Activated CD8-positive, alpha-beta memory T cell treated with anti-CD3 and anti-CD28 coated beads, Interleukin-2, amount 50 U/mL, for 48 hours (primary cell): ENCODE results near the gene PACS1.

ENCODE experiments used
- DNase-seq: peaks from one replicate; pipeline ENCODE4 v3.0.0-alpha.2; 2020

The PACS1 gene

DNA sequence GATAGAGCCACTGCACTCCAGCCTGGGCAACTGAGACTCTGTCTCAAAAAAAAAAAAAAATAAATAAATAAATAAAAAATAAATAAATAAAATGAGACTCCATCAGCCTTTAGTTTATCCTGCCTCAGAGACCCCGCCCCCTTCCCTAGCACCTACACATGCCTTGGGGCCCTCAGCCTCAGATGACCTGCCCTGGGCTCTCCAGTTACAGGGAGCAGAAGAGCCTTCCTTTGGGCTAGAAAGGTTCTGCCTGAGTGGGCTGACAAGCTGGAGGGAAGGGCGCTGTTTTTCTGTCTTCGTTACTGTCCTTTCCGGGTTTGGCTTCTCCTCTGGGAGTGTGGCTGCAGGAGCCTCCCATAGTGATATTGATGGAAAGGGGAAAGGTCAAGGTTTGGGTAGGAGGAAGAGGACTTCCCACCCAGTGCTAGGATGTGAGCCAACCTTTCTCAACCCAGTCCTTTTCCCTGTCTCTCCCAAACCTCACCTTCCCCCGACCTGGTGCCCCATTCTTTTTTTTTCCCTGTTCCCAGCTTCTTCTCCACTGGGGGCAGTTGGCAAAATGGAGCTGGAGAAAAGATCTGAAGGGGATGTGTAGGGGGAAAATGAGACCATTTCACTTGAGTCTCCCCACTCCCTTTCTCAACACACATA is 19.4 kb upstream of the PACS1 start:
- no peak for DNase-seq

DNA sequence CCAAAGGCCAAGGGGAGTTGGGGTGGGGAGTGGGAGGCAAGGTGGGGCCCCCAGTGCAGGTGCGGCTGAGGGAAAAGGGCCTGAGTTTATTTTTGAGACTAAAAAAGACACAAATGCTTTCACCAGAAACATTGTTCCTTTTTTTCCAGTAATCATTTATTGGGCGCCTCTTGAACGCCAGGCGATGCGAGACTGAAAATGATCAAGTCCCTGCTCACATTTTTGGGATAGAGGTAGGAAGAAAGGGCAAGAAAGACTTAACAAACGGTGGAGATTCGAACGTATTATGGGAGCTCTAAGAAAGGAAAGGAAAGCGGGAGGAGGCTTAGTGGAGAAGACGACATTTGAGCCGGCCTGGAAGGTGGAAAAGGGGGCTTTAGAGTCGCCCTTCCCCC is 18.7 kb upstream of the PACS1 start:
- no peak for DNase-seq

DNA sequence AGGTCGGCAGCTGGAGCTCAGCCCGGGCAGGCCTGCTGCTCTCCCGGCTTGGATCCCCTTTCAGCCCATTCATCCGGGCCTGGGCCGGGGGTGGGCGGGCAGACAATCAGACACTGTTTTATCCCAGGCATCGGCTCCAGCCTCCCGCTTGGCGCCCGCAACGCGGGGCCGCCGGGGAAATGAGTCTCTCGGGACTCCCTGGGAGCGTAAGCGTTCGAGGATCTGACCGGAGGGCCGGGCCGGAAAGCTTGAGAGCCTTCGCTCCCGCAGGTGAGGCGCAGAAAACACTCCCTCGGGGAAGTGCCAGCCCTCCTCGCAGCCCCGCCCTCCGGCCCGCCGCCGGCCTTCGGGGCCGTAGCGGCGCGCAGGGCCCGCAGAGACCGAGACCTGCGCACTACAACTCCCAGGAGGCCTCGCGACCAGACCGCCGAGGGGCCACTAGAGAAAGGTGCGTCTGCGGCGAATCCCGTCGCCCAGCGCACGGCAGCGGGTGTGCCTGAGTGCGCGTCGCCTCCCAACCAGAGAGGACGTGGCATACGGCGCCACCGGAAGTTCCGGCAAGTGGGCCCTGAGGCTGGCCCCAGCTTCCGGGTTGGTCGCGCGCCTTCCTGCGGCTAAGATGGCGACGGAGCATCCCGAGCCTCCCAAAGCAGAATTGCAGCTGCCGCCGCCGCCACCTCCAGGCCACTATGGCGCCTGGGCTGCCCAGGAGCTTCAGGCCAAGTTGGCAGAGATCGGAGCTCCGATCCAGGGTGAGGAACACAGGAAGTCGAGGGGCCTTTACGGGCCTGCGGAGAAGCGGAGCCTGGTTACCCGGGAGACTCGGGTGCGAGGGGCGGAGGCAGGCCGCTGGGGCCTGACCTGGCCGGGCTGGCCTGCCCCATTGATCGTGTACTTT is 18.1 kb upstream of the PACS1 start, which contains the start of gene SF3B2:
Gene SF3B2, plus strand, starts transcription at position 599 of the 898 bp plus-strand sequence. Its CDS starts 21 bp downstream, at position 620.
- peak; percentile 96 for DNase-seq

DNA sequence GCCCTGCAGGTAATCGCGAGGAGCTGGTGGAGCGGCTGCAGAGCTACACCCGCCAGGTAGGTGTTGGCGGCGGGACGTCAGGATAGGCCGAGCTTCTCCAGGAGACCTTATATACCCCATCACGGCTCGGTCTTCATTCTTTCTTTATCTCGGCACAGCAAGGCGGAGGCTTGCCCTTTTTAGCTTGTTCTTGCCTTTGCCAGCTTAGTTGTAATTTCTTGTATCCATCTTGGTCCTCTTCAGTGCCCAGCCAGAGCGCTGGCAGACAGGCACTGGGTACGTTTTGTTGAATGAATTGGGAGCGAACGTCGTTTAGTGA is 17.4 kb upstream of the PACS1 start:
- DNase-seq: no peak

DNA sequence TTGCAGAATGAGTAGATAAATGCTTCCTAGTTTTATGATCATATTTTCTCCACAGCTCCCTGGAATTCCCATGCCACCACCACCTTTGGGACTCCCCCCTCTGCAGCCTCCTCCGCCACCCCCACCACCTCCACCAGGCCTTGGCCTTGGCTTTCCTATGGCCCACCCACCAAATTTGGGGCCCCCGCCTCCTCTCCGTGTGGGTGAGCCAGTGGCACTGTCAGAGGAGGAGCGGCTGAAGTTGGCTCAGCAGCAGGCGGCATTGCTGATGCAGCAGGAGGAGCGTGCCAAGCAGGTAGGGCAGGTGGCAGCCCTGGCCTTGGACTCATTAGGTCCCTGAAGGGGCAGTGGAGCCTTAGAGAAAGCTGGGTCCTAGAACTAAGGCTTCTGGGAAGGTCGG is 15.1 kb upstream of the PACS1 start:
- no peak for DNase-seq

DNA sequence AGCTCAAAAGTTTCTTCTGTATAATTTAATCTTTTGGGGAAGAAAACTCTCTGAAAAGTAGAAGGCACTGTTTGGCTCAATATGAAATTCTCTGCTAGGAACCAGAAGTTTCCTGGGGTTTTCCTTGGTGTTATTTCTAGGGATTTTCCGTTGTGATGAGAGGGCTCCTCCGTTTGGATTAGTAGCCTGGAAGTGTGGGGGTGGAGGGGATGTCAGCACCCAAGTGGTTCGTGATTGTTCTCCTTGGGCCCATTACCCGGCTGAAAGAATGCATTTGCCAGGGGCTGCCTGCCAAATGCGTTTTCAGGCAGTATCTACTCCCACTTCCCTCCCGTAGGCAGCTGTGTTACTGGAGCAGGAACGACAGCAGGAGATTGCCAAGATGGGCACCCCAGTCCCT is 13.6 kb upstream of the PACS1 start:
- DNase-seq: no peak

DNA sequence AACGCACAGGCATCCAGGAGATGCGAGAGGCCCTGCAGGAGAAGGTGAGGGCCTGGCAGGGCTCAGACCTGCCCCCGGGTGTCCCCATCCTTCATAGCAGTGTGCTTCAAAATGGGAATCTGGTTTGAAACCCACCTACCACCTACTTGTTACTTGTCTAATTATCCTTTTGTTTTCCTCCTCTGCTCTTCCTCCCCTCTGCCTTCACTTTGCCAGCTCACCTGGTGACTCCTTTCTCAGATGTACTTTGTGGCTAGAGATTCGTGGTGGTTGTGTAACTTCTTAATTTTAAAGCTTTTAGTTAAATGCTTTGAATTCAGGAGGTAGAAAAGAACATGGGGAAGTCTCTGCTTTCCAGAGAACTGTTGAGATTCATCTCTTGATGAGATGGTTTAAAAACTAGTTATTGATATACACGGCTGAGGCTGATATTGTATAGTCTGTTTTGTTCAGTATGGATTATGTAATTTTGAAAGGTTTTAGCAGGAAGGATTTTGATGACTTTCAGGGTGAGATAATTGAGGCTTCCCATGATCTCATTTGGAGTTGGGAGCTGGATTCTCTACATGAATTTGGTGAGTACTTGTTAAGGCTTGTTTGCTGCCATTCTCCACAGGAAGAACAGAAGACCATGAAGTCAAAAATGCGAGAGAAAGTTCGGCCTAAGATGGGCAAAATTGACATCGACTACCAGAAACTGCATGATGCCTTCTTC is 9.9 kb upstream of the PACS1 start:
- no peak for DNase-seq

DNA sequence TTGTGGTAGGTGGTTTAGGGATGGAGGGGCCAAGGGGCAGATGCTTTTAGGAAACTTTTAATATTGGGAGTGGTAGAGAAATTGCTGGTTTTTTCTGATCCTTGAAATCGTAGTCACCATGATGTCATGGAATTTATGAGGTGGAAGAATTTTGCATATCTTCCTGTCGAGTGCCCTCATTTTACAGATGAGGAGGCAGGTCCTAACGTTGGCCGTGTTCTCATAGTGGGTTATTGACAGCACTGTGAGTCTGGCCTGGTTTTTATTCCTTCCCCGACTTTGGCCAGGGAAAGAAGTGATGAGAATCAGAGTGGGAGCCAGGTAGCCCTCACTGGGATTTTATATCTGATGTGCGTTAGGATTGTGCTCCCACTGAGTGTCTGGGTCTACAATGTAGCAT is 8.8 kb upstream of the PACS1 start:
- no peak for DNase-seq

DNA sequence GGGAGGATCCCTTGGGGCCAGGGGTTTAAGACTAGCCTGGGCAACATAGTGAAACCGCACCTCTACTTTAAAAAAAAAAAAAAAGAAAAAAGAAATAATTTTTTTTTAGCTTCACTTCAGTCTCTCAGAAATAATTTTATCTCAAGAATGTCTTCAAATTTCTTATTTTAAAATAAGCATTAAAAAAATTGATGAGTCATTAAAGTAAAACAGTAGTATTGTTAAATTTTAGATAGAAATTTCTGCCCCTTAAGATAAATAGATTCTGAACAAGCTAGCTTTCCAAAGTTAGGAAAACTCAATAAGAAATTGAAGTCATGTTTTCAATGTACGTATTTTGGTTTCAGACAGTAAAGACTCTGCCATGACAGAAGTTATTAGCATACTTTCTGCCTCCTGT is 7.7 kb upstream of the PACS1 start:
- DNase-seq: no peak

DNA sequence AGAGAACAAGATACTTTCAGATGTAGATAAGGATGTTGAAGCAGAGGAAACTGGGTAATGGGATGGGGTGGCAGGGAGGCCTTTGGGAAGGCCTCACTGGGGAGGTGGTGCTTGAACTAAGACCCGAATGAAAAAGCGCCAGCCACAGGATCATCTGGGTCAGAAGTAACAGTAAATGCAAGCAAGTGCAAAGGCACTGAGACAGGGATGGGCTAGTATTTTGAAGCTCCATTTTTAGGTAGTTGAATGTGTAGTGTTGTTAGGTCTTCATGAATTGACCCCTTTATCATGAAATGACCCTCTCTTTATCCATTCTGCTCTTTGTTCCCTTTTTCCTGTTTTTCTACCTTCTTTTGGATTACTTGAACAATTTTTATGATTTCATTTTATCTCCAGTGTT is 6.2 kb upstream of the PACS1 start:
- DNase-seq: no peak

DNA sequence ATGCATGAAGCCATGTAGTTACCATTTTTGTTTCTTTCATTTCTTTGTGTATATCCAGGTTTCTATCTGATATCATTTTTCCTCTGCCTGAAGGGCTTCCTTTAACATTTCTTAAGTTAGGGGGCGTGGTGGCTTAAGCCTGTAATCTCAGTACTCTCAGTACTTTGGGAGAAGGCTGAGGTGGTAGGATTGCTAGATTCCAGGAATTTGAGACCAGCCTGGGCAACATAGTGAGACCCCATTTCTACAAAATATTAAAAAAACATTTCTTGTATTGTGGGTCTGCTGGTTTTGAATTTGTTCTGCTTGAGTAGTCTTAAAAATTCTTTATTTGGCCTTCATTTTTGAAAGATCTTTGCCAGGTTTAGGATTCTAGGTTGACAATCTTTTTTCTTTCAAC is 5.5 kb upstream of the PACS1 start:
- no peak for DNase-seq

DNA sequence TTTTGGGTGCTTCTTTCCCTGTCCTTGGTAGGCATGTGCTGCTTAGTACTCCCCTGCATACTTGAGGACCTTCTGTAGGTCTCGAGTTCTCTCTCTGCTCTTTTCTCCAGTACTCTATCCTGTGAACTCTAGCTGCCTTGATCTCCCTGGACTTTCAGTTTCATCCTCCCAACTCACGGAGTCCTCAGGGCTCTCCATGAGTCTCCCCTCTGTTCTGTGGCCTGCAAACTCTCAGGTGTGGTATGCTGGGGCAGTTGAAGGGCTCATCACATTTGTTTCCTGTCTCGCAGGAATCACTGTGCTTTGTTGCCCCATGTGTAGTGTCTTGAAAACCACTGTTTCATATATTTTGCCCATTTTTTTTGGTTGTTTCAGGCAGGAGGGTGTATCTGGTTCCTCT is 3.3 kb upstream of the PACS1 start:
- DNase-seq: no peak

DNA sequence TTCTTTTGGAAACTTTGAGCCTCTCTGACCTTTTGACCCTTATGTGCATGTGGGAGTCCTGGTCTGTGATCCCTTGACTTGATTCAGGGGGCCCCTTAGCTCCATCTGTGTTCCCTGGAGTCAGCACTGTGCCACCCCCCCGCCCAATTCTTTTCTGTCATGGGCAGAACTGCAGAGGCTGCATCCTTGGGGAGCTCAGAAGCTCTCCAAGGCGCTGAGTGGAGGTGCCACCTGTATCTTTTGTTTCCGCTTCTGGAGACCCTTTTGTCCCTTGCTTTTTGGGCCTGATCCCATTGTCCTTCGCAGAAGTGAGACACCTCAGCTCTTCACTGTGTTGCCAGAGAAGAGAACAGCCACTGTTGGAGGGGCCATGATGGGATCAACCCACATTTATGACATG is 2.4 kb upstream of the PACS1 start:
- no peak for DNase-seq

DNA sequence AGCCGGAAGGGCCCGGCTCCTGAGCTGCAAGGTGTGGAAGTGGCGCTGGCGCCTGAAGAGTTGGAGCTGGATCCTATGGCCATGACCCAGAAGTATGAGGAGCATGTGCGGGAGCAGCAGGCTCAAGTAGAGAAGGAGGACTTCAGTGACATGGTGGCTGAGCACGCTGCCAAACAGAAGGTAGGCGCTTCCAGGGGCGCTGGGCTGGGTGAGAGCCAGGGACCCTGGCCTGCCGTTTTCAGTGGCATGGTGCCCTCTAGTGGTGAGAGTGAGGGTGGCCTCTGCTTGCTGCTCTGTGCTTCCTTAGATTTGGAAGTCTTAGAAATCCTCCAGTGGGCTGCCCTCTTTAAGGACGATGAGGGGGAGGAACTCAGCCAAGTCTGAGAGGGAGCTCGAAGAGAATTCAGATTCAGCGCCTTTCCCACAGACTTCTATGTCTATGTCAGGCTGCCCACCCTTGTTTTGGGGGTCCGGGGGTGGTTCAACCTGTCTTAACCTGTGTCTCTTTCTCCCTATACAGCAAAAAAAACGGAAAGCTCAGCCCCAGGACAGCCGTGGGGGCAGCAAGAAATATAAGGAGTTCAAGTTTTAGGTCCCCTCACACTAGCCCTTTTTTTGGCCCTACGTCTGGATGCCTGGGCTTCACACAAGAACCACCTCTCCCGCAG is 1.8 kb upstream of the PACS1 start:
- peak; percentile 88 for DNase-seq

DNA sequence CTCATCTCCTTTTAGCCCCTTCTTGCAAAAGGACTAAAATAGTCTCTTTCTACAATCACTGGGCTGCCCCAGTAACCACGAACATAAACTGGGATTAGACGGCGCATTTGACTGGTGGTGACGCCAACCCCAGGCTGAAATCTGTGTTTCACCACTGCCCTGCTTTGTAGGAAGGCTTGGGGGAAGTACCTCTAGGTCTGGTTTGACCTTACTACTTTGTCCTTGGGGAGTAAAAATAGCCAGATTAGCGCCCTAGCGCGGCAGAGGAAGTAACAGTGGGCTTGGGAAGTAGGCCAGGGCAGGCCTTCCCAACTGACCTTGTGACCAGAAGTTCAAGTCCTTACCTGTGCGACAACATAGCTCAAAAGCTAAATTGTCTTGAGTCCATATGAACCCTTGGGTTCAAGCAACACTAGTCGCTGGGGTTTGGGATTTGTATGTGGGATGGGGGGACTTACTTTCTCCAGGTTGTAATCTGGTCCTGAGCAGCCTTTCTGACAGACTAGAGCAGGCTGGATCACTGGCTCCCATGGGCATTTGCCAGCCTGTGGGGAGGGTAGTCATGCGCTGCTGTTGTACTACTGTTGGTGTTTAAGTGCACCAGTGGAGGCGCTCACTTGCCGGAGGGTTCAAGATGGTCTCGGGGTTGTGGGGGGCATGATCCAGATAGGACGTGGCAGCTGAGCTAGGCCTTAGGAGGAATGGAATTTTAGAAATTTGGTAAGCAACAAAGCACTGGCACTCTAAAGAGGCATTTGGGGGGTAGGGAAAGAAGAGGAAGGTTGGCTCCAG is 953 bp upstream of the PACS1 start:
- no peak for DNase-seq

DNA sequence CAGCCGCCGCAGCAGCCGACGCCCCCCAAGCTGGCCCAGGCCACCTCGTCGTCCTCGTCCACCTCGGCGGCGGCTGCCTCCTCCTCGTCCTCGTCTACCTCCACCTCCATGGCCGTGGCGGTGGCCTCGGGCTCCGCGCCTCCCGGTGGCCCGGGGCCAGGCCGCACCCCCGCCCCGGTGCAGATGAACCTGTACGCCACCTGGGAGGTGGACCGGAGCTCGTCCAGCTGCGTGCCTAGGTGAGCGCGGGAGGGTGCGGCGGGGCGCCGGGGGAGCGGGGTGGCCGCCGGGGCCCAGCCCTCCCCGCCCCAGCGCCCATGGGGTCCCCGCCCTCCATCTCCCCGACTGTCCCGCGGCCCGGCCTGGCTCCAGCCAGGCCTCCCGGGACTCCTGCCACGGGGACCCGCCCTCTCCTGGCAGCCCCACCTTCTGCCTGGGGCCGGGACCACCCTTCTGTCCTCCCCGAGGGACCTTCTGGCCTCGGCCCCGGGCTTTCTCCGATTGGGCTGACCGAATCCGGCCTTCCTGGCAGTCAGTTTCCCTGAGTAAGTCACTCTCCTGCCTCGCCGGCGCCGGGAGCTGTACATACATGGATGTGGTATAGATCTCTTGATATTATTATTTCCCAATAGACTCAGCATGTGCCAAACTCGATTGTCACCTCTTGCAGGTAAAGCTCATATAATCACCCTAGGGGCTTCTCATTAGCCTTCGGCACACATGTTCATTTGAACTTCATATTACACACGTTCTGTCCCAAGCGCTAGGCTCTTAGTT is 720 bp downstream of the PACS1 start:
- DNase-seq: no peak

DNA sequence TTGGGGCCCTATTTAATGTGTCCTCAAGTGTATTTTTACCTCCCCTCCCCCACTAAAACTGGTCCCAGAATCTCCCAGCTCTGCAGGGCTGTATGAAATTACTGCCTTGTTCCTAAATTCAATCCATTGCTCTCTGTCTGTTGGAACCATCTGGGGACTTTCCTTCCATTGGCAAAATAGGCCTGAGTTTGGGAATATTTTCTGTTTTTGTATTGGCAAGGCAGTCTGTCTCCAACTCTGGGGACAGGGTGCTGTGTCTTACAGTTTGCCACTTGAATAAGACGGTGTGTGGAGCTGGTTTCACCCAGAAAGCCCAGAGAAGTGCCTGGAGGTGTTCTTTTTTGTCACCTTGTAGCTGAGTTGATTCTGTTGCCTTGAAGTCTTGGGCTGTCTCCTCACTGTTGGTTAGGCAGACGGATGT is 1.3 kb downstream of the PACS1 start:
- DNase-seq: no peak

DNA sequence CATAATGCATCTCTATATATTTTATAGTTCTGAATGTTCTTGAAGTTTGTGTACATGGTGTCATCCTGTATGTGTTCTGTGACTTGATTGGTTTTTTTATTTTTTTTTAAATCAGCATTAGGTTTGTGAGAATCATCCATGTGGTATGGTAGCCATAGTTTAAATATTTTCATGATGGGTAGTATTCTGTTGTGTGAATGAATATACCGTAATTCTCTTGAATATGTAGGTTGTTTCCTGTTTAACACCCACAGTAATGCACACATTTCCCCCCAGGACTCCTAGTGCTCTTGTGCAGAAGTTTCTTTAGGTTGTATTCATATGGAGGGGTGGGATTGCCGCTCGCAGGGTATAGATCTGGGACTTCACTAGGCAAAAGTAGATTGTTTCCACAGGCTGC is 2.0 kb downstream of the PACS1 start:
- no peak for DNase-seq

DNA sequence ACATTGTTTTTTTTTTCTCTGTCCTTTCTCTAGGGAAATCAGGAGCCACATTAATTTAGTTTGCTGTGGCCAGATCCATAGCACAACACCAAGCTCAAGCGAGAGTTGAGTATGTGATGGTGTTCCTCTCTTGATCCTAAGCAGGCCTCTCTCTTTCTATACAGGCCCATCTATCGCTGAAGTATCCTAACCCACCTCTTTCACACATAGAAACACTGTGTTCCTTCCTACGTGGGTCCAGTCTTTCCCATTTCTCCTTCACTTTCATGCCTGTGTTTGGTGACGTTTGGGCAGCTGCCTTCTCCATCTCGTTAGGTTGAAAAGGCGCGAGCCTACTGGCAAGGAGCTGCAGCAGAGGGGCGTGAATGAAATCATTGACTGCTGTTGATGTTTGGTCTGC is 2.4 kb downstream of the PACS1 start:
- DNase-seq: no peak

DNA sequence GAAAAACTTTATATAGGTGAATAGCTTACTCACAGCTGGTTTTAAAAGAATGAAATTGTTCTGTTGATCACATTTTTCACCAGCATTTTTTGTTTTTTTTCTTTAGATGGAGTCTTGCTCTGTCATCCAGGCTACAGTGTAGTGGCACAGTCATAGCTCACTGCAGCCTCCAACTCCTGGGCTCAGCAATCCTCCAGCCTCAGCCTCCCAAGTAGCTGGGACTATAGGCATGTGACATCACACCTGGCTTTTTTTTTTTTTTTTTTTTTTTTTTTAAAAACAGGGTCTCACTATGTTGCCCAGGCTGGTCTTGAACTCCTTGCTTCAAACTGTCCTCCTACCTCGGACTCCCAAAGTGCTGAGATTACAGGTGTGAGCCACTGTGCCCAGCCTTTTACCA is 3.6 kb downstream of the PACS1 start:
- DNase-seq: no peak

DNA sequence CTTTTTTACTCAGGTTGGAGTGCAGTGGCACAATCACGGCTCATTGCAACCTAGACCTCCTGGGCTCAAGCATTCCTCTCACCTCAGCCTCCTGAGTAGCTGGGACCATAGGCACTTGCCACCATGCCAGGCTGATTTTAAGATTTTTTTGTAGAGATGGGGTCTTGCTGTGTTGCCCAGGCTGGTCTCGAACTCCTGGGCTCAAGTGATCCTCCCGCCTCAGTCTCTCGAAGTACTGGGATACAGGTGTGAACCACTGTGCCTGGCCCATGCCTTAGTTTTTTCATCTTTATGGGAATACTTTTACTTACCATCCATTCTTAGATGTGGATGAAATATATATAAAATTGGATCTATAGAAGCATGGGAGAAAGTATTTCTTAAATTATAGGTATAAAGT is 5.2 kb downstream of the PACS1 start:
- no peak for DNase-seq

DNA sequence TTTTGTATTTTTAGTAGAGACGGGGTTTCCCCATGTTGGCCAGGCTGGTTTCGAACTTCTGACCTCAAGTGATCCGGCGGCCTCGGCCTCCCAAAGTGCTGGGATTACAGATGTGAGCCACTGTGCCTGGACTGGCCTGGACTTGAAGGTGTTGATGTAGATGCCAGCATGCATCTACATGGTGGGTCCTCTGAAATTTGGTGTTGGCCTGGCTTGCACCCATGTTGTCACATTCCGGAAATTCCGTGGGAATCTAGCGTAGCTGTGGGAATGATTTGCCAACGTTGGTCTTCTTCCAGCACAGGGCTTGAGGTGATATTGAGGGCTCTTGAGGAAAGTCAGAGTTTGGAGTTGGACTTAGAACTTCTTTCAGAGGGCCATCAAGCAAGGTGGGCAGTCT is 6.5 kb downstream of the PACS1 start:
- DNase-seq: no peak
